ENCODE results near the gene ZNF446. TPM values are rescaled to one million over a fixed set of nuclear protein-coding genes. Genes with fewer than 3 reads are reported as not detected.

Gene ZNF446
- total and polyA plus RNA-seq, 9 of the 15 experiments (the other 6 are each of a cell fraction or from before 2014, with no cell fraction given): 0.07 to 4.8 (median 1.2) TPM

GRCh38 chr19:58519355-58520256, 43.5 kb downstream of the ZNF446 start, which contains the start of gene ZBTB45 (continued):
- TF ChIP-seq CBX5 (IDR thresholded peaks at IDR 0.05; ENCODE audit: borderline replicate concordance, low read depth): peak; percentile 75
- no peak for TF ChIP-seq PYGO2 (tag; IDR thresholded peaks at IDR 0.05)
- peak; percentile 60 to 69 for TF ChIP-seq SIX5 (IDR thresholded peaks at IDR 0.05; ENCODE audit: borderline replicate concordance in 1 of 2, insufficient read depth in 1 of 2, low read depth in 1 of 2, low read length in 2 of 2)
- no peak for TF ChIP-seq KAT8 (IDR thresholded peaks at IDR 0.05; ENCODE audit: low read depth)
- peak; percentile 79 for TF ChIP-seq TRIM28 (IDR thresholded peaks at IDR 0.05)
- no peak for TF ChIP-seq ARID3B (CRISPR knock-in tag; IDR thresholded peaks at IDR 0.05; ENCODE audit: borderline replicate concordance)
- no peak for TF ChIP-seq ZNF445 (CRISPR knock-in tag; IDR thresholded peaks at IDR 0.05; ENCODE audit: low read depth)
- TF ChIP-seq BCOR (IDR thresholded peaks at IDR 0.05): peak; percentile 47; the same call in 1 of the 2 replicates
- no peak for TF ChIP-seq NR2F6 (CRISPR knock-in tag; IDR thresholded peaks at IDR 0.05)
- peak; percentile 79 to 99; a peak in 3 of 4 replicates for TF ChIP-seq TEAD1 (CRISPR knock-in tag; IDR thresholded peaks at IDR 0.05)
- TF ChIP-seq ZNF695 (CRISPR knock-in tag; IDR thresholded peaks at IDR 0.05): no peak
- TF ChIP-seq NEUROD1 (IDR thresholded peaks at IDR 0.05; ENCODE audit: borderline replicate concordance, low read depth, low read length, partially characterized antibody): peak; percentile 75
- TF ChIP-seq, protein P1, sequence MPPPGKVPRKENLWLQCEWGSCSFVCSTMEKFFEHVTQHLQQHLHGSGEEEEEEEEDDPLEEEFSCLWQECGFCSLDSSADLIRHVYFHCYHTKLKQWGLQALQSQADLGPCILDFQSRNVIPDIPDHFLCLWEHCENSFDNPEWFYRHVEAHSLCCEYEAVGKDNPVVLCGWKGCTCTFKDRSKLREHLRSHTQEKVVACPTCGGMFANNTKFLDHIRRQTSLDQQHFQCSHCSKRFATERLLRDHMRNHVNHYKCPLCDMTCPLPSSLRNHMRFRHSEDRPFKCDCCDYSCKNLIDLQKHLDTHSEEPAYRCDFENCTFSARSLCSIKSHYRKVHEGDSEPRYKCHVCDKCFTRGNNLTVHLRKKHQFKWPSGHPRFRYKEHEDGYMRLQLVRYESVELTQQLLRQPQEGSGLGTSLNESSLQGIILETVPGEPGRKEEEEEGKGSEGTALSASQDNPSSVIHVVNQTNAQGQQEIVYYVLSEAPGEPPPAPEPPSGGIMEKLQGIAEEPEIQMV (tag; conservative IDR thresholded peaks at IDR 0.05; ENCODE audit: low read depth): no peak
- TF ChIP-seq, protein P2, sequence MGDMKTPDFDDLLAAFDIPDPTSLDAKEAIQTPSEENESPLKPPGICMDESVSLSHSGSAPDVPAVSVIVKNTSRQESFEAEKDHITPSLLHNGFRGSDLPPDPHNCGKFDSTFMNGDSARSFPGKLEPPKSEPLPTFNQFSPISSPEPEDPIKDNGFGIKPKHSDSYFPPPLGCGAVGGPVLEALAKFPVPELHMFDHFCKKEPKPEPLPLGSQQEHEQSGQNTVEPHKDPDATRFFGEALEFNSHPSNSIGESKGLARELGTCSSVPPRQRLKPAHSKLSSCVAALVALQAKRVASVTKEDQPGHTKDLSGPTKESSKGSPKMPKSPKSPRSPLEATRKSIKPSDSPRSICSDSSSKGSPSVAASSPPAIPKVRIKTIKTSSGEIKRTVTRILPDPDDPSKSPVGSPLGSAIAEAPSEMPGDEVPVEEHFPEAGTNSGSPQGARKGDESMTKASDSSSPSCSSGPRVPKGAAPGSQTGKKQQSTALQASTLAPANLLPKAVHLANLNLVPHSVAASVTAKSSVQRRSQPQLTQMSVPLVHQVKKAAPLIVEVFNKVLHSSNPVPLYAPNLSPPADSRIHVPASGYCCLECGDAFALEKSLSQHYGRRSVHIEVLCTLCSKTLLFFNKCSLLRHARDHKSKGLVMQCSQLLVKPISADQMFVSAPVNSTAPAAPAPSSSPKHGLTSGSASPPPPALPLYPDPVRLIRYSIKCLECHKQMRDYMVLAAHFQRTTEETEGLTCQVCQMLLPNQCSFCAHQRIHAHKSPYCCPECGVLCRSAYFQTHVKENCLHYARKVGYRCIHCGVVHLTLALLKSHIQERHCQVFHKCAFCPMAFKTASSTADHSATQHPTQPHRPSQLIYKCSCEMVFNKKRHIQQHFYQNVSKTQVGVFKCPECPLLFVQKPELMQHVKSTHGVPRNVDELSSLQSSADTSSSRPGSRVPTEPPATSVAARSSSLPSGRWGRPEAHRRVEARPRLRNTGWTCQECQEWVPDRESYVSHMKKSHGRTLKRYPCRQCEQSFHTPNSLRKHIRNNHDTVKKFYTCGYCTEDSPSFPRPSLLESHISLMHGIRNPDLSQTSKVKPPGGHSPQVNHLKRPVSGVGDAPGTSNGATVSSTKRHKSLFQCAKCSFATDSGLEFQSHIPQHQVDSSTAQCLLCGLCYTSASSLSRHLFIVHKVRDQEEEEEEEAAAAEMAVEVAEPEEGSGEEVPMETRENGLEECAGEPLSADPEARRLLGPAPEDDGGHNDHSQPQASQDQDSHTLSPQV (IDR thresholded peaks at IDR 0.05): peak; percentile 59; the same call in 1 of the 2 replicates
- TF ChIP-seq, protein P3, sequence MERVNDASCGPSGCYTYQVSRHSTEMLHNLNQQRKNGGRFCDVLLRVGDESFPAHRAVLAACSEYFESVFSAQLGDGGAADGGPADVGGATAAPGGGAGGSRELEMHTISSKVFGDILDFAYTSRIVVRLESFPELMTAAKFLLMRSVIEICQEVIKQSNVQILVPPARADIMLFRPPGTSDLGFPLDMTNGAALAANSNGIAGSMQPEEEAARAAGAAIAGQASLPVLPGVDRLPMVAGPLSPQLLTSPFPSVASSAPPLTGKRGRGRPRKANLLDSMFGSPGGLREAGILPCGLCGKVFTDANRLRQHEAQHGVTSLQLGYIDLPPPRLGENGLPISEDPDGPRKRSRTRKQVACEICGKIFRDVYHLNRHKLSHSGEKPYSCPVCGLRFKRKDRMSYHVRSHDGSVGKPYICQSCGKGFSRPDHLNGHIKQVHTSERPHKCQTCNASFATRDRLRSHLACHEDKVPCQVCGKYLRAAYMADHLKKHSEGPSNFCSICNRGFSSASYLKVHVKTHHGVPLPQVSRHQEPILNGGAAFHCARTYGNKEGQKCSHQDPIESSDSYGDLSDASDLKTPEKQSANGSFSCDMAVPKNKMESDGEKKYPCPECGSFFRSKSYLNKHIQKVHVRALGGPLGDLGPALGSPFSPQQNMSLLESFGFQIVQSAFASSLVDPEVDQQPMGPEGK (CRISPR knock-in tag; IDR thresholded peaks at IDR 0.05; ENCODE audit: borderline replicate concordance): peak; percentile 28; the same call in 1 of the 2 replicates
- peak; percentile 2; the same call in 1 of the 2 replicates for TF ChIP-seq MXI1 (IDR thresholded peaks at IDR 0.05; ENCODE audit: low read depth, low read length)
- TF ChIP-seq RBFOX2 (IDR thresholded peaks at IDR 0.05; ENCODE audit: low read depth, low read length): peak; percentile 97
- no peak for TF ChIP-seq DNMT1 (IDR thresholded peaks at IDR 0.05)
